IMR-90 (cell line): Measurements from ENCODE around the gene HPSE2. TPM values are rescaled to one million over a fixed set of nuclear protein-coding genes. Genes with fewer than 3 reads are reported as not detected.

Experiments used
- ATAC-seq: fragments of 200-7000 bp; cut with Tn5 transposase; 2 replicates; pipeline ENCODE4 v1.9.1; 2020; ENCODE audit warnings: low read depth, mild to moderate bottlenecking, moderate library complexity
- BruUV-seq: library from RNA; stranded (reverse); fragments of 400-500 nt; replicated peaks from 2 replicates; lab custom pipeline; 2021; lab: Mats Ljungman, UMichigan
- CTCF ChIA-PET: fragments of 300-600 bp; formaldehyde crosslinking; extraction: SDS; loops from one replicate; lab custom pipeline; 2021; ENCODE audit warnings: antibody characterized with exemption; lab: Yijun Ruan, JAX
- POLR2A ChIA-PET: fragments of 300-600 bp; sonication (Branson Sonifier 250); formaldehyde crosslinking; loops from one replicate; lab custom pipeline; 2022; ENCODE audit warnings: antibody characterized with exemption; ENCODE audit not compliant: unreplicated experiment; lab: Charles Lee
- DNase-seq: peaks from one replicate; pipeline ENCODE4 v3.0.0; 2013
- H2AFZ ChIP-seq: replicated peaks from 2 replicates; pipeline ENCODE3; 2013; ENCODE audit warnings: low read length, mild to moderate bottlenecking; ENCODE audit not compliant: poor library complexity
- H2AK5ac ChIP-seq: 2 replicates; pipeline ENCODE4 v1.6.1; 2013; ENCODE audit warnings: low read depth, low read length, inconsistent platforms
- H2AK9ac ChIP-seq: replicated peaks from 2 replicates; pipeline ENCODE3; 2013; ENCODE audit warnings: mild to moderate bottlenecking, low read depth, low read length, moderate library complexity; ENCODE audit not compliant: poor library complexity
- H2BK120ac ChIP-seq: 2 replicates; pipeline ENCODE4 v1.6.1; 2013; ENCODE audit warnings: low read depth, low read length, inconsistent platforms
- H2BK15ac ChIP-seq: 3 replicates; pipeline ENCODE4 v1.6.1; 2013; ENCODE audit warnings: low read depth, low read length, inconsistent platforms
- H2BK20ac ChIP-seq: 2 replicates; pipeline ENCODE4 v1.6.1; 2013; ENCODE audit warnings: low read depth, mild to moderate bottlenecking, inconsistent platforms, low read length, moderate library complexity
- H2BK5ac ChIP-seq: 2 replicates; pipeline ENCODE4 v1.6.1; 2013; ENCODE audit warnings: mild to moderate bottlenecking, low read depth, low read length, inconsistent platforms; ENCODE audit not compliant: poor library complexity, severe bottlenecking
- H3K14ac ChIP-seq: replicated peaks from 2 replicates; pipeline ENCODE4 v1.6.1; 2013; ENCODE audit warnings: low read depth, low read length, inconsistent platforms
- H3K18ac ChIP-seq: 2 replicates; pipeline ENCODE4 v1.6.1; 2013; ENCODE audit warnings: low read depth, low read length, control low read depth
- H3K23ac ChIP-seq: 2 replicates; pipeline ENCODE4 v1.6.1; 2013; ENCODE audit warnings: low read depth, low read length, inconsistent platforms
- H3K27ac ChIP-seq: 2 replicates; pipeline ENCODE4 v1.5.1; 2013; ENCODE audit warnings: mild to moderate bottlenecking, control low read depth, low read length; ENCODE audit not compliant: insufficient read depth
- H3K27me3 ChIP-seq: 2 replicates; pipeline ENCODE4 v1.6.1; 2013; ENCODE audit warnings: low read length; ENCODE audit not compliant: control insufficient read depth, insufficient read depth
- H3K36me3 ChIP-seq: 2 replicates; pipeline ENCODE4 v1.6.1; 2013; ENCODE audit warnings: low read length, mixed read lengths; ENCODE audit not compliant: control insufficient read depth, insufficient read depth
- H3K4ac ChIP-seq: 2 replicates; pipeline ENCODE4 v1.6.1; 2013; ENCODE audit warnings: low read depth, low read length, inconsistent platforms
- H3K4me1 ChIP-seq: 2 replicates; pipeline ENCODE4 v1.6.1; 2013; ENCODE audit warnings: low read length, mixed read lengths; ENCODE audit not compliant: control insufficient read depth, insufficient read depth
- H3K4me2 ChIP-seq: 2 replicates; pipeline ENCODE4 v1.6.1; 2013; ENCODE audit warnings: low read depth, mild to moderate bottlenecking, control low read depth, low read length, moderate library complexity
- H3K4me3 ChIP-seq: 2 replicates; pipeline ENCODE4 v1.5.1; 2013; ENCODE audit warnings: low read depth, mild to moderate bottlenecking, control low read depth, low read length, moderate library complexity; ENCODE audit not compliant: insufficient read depth
- H3K56ac ChIP-seq: 2 replicates; pipeline ENCODE4 v1.6.1; 2013; ENCODE audit warnings: low read length, inconsistent platforms; ENCODE audit not compliant: insufficient read depth; ENCODE audit errors: extremely low read depth
- H3K79me1 ChIP-seq, 2 experiments: 2 replicates each; pipeline ENCODE4 v1.6.1; 2013; ENCODE audit warnings: low read length in 2 of 2, inconsistent platforms in 1 of 2, low read depth in 1 of 2
- H3K9ac ChIP-seq: 2 replicates; pipeline ENCODE4 v1.6.1; 2013; ENCODE audit warnings: low read depth, low read length, control low read depth
- H3K9me1 ChIP-seq: 2 replicates; pipeline ENCODE4 v1.6.1; 2013; ENCODE audit warnings: low read length, inconsistent platforms; ENCODE audit not compliant: insufficient read depth
- H3K9me3 ChIP-seq: 2 replicates; pipeline ENCODE4 v1.6.1; 2013; ENCODE audit warnings: low read length; ENCODE audit not compliant: control insufficient read depth, insufficient read depth
- H4K20me1 ChIP-seq: 2 replicates; pipeline ENCODE4 v1.6.1; 2013; ENCODE audit warnings: low read length, inconsistent platforms; ENCODE audit not compliant: insufficient read depth
- H4K5ac ChIP-seq: 2 replicates; pipeline ENCODE4 v1.6.1; 2013; ENCODE audit warnings: mild to moderate bottlenecking, low read depth, low read length, control low read depth
- H4K8ac ChIP-seq, 2 experiments: 2 replicates each; pipeline ENCODE4 v1.6.1; 2013; ENCODE audit warnings: low read depth in 2 of 2, low read length in 2 of 2, control low read depth in 1 of 2, inconsistent platforms in 1 of 2
- H4K91ac ChIP-seq: 2 replicates; pipeline ENCODE4 v1.6.1; 2013; ENCODE audit warnings: low read depth, low read length, inconsistent platforms; ENCODE audit not compliant: insufficient read depth
- CEBPB ChIP-seq: IDR thresholded peaks from 2 replicates; pipeline ENCODE4 v1.6.1; 2012; ENCODE audit warnings: low read depth, low read length, improper control_type of control experiment
- POLR2A ChIP-seq: IDR thresholded peaks from 2 replicates; pipeline ENCODE4 v1.6.1; 2012; ENCODE audit warnings: mild to moderate bottlenecking, low read depth, low read length
- RFX5 ChIP-seq: IDR thresholded peaks from 2 replicates; pipeline ENCODE4 v1.8.0; 2012; ENCODE audit warnings: low read depth, mild to moderate bottlenecking, low read length, moderate library complexity
- SMC3 ChIP-seq: fragments of 150-350 bp; IDR thresholded peaks from 2 replicates; pipeline ENCODE4 v1.6.1; 2016; ENCODE audit warnings: low read depth, mild to moderate bottlenecking, antibody characterized with exemption, low read length, moderate library complexity
- WGBS, 2 experiments: methylation state at CpG; one replicate each; pipeline versions ENCODE4 v1.1.5 to v1.1.7; 2013; ENCODE audit warnings: missing lambda C conversion rate in 2 of 2; ENCODE audit not compliant: insufficient read length in 1 of 2; ENCODE audit errors: extremely low coverage in 2 of 2; 5-methylcytosine and 5-hydroxymethylcytosine counted together
- dilution Hi-C: fragments of 300-500 bp; cut with HindIII; formaldehyde crosslinking; loops from one replicate; pipeline ENCODE4 v1.14.3; 2018; ENCODE audit warnings: low sequenced_read_pairs; ENCODE audit not compliant: unreplicated experiment
- in situ Hi-C: fragments of 300-500 bp; cut with MboI; formaldehyde crosslinking; loops from 3 replicates; pipeline ENCODE4 v1.14.3; 2019; ENCODE audit warnings: low sequenced_read_pairs, inconsistent platforms, mixed read lengths
- intact Hi-C: fragments of 100-400 bp; cut with micrococcal nuclease; formaldehyde crosslinking; loops from 2 replicates; pipeline ENCODE4 v1.10.0; 2022
- polyA plus RNA-seq, 3 experiments: library from polyadenylated mRNA; depleted of rRNA; stranded (reverse); fragments of >200 nt; gene quantifications; 2 replicates each; pipeline ENCODE4 v1.2.3, GENCODE V29; 2012; ENCODE audit warnings: low replicate concordance in 1 of 3
- total RNA-seq: library from RNA; depleted of rRNA; stranded (reverse); fragments of >200 nt; gene quantifications from 2 replicates; pipeline ENCODE4 v1.2.3, GENCODE V29; 2012
- TF ChIP-seq, protein P1 (sequence below): fragments of 150-350 bp; IDR thresholded peaks from 2 replicates; pipeline ENCODE4 v1.6.1; 2016; ENCODE audit warnings: low read depth, mild to moderate bottlenecking, low read length, moderate library complexity, borderline replicate concordance

The HPSE2 gene
- total and polyA plus RNA-seq, 2 of the 4 experiments (the other 2 are of a cell fraction): not detected

- Histone ChIP-seq H3K56ac (no peak overlapping the region), H3K27me3 (no peaks in the 10 kb centered on the region), H3K4me3 (no peak overlapping the region), H2BK20ac (no peak overlapping the region), H4K8ac (no peak overlapping the region), H3K9ac (no peak overlapping the region), H4K5ac (no peak overlapping the region), H3K36me3 (no peaks in the 10 kb centered on the region), H3K4me1 (no peaks in the 10 kb centered on the region), H2BK15ac (no peak overlapping the region), H3K27ac (no peak overlapping the region), H4K20me1 (no peaks in the 10 kb centered on the region), H3K23ac (no peak overlapping the region), H4K91ac (no peak overlapping the region), H3K14ac (no peak overlapping the region), H2AK5ac (no peak overlapping the region), H2BK5ac (no peak overlapping the region), H2AFZ (no peak overlapping the region), H3K4ac (no peak overlapping the region), H3K9me3 (no peaks in the 10 kb centered on the region), H3K4me2 (no peak overlapping the region), H2AK9ac (no peak overlapping the region), H3K9me1 (no peaks in the 10 kb centered on the region), H3K79me1 (no peaks in the 10 kb centered on the region), H2BK120ac (no peak overlapping the region), H3K18ac (no peak overlapping the region)
- ChIA-PET POLR2A (no interaction called here), CTCF (no interaction called here)
- intact Hi-C loops (no loop called here), dilution Hi-C loops (no loop called here), in situ Hi-C loops (no loop called here)
- DNase-seq: no peak
- WGBS, 2 experiments: no CpG with 5 or more reads among the region's 1 CpG
- no peak for ATAC-seq
- BruUV-seq: no TSS peak
- TF ChIP-seq SMC3: no peak
- no peak for TF ChIP-seq POLR2A
- no peak for TF ChIP-seq CEBPB
- TF ChIP-seq, protein P1, sequence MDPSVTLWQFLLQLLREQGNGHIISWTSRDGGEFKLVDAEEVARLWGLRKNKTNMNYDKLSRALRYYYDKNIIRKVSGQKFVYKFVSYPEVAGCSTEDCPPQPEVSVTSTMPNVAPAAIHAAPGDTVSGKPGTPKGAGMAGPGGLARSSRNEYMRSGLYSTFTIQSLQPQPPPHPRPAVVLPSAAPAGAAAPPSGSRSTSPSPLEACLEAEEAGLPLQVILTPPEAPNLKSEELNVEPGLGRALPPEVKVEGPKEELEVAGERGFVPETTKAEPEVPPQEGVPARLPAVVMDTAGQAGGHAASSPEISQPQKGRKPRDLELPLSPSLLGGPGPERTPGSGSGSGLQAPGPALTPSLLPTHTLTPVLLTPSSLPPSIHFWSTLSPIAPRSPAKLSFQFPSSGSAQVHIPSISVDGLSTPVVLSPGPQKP: no peak
- no peak for TF ChIP-seq RFX5
These were observed 230.9 kb downstream of the HPSE2 start for GRCh38 chr10:99004738-99005137.
